Body of pancreas (tissue), 4 donors: ENCODE results near the gene NECTIN3. TPM values are rescaled to one million over a fixed set of nuclear protein-coding genes. Genes with fewer than 3 reads are reported as not detected.

Experiments used
- ATAC-seq: fragments of 150-250 bp; one replicate; pipeline ENCODE4 v1.9.1; 2016
- DNase-seq, 4 donors: peaks; one replicate each; pipeline ENCODE4 v3.0.0-alpha.2; 2019
- H3K27ac ChIP-seq, 4 donors: fragments of 200-600 bp; sonication (generic); 1 replicate in 3 of 4; 2 replicates in 1 of 4; pipeline versions ENCODE4 v1.5.1 to v1.6.1; 2016 to 2019; ENCODE audit warnings: mild to moderate bottlenecking in 1 of 4, mixed read lengths in 1 of 4, moderate library complexity in 1 of 4
- H3K27me3 ChIP-seq, 2 donors: fragments of 200-600 bp; sonication (generic); one replicate each; pipeline ENCODE4 v1.6.0; 2016; ENCODE audit warnings: mild to moderate bottlenecking in 1 of 2
- H3K36me3 ChIP-seq, 2 donors: fragments of 200-600 bp; sonication (generic); replicated peaks in 1 of 2; 2 replicates each; pipeline ENCODE4 v1.5.1; 2016; ENCODE audit warnings: low read depth in 2 of 2; ENCODE audit not compliant: insufficient read depth in 1 of 2
- H3K4me1 ChIP-seq: fragments of 200-600 bp; sonication (generic); one replicate; pipeline ENCODE4 v1.6.0; 2016
- H3K4me3 ChIP-seq, 2 donors: fragments of 200-600 bp; sonication (generic); 1 replicate in 1 of 2; 2 replicates in 1 of 2; pipeline ENCODE4 v1.5.1; 2016 to 2019
- H3K9me3 ChIP-seq, 3 donors: fragments of 200-600 bp; sonication (generic); 1 replicate in 2 of 3; 2 replicates in 1 of 3; pipeline ENCODE4 v1.5.1; 2016
- POLR2A ChIP-seq, 3 donors: fragments of 450-650 bp; IDR thresholded peaks; one replicate each; pipeline ENCODE4 v1.6.1; 2016; ENCODE audit warnings: antibody characterized with exemption in 3 of 3, mild to moderate bottlenecking in 2 of 3
- WGBS, 2 donors: methylation state at CpG; one replicate each; pipeline ENCODE4 v1.1.5; 2017; 5-methylcytosine and 5-hydroxymethylcytosine counted together
- intact Hi-C: fragments of 100-400 bp; cut with DNase I; formaldehyde crosslinking; loops from one replicate; pipeline ENCODE4 v1.15.1; 2023
- total RNA-seq, 2 donors: library from RNA; depleted of rRNA; stranded (reverse); fragments of >200 nt; gene quantifications; one replicate each; pipeline ENCODE4 v1.1.0, GENCODE V29; 2016
- TF ChIP-seq, protein P1 (sequence below), 7 experiments: fragments of 450-650 bp in 4 of 7; fragments of 200-600 bp in 3 of 7; sonication (generic) in 3 of 7; IDR thresholded peaks; one replicate each; pipeline ENCODE4 v1.5.1; 2016 to 2019; ENCODE audit warnings: antibody characterized with exemption in 7 of 7

The NECTIN3 gene
- total RNA-seq, 2 donors from 2014 or later = 7.6 to 9.1 TPM

DNA sequence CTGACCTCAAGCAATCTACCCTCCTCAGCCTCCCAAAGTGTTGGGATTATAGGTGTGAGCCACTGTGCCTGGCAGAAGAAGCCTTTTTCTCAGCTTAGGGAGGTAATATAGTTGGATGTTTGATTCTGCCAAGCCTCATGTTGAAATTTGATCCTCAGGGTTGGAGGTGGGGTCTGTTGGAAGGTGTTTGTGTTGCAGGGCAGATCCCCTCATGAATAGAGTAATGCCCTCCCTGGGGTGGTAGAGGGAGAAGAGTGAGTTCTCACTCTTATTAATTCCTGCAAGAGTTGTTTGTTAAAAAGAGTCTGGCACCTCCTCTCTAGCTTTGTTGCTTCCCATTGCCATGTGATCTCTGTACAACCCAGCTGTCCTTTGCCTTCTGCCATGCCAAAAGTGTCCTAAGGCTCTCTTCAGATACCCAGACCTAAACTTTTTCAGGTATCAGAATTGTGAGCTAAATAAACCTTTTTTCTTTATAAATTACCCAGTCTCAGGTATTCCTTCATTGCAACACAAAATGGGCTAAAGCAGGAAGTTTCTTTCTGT lies 16.4 kb downstream of the NECTIN3 start:
- intact Hi-C loops = no loop called here

DNA sequence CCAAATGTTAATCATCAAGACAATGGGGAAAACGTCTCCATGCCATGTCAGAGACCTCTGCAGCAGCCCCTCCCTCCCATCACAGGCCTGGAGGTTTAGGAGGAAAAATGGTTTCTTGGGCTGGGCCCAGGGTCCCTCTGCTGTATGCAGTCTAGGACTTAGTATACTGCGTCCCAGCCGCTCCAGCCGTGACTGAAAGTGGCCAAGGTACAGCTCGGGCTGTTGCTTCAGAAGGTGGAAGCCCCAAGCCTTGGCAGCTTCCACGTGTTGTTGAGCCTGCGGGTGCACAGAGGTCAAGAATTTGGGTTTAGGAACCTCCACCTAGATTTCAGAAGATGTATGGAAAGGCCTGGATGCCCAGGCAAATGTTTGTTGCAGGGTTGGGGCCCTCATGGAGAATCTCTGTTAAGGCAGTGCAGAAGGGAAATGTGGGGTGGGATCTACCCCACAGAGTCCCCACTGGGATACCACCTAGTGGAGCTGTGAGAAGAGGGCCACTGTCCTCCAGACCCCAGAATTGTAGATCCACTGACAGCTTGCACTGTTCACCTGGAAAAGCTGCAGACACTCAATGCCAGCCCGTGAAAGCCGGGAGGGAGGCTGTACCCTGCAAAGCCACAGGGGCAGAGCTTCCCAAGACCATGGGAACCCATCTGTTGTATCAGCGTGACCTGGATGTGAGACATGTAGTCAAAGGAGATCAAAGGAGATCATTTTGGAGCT lies 25.0 kb downstream of the NECTIN3 start:
- intact Hi-C loops = no loop called here
- Histone ChIP-seq H3K27me3 (no peaks in the 10 kb centered on the region), H3K4me1 (no peaks in the 10 kb centered on the region), H3K9me3 (no peaks in the 10 kb centered on the region), H3K36me3 (no peaks in the 10 kb centered on the region), H3K27ac (no peak overlapping the region), H3K4me3 (no peak overlapping the region)
- WGBS, 2 donors = 85 to 98% methylated on average over 5 to 10 of the region's 10 CpGs
- DNase-seq (no peak), ATAC-seq (no peak)
- no peak for TF ChIP-seq POLR2A (IDR thresholded peaks at IDR 0.05)
- TF ChIP-seq, protein P1, sequence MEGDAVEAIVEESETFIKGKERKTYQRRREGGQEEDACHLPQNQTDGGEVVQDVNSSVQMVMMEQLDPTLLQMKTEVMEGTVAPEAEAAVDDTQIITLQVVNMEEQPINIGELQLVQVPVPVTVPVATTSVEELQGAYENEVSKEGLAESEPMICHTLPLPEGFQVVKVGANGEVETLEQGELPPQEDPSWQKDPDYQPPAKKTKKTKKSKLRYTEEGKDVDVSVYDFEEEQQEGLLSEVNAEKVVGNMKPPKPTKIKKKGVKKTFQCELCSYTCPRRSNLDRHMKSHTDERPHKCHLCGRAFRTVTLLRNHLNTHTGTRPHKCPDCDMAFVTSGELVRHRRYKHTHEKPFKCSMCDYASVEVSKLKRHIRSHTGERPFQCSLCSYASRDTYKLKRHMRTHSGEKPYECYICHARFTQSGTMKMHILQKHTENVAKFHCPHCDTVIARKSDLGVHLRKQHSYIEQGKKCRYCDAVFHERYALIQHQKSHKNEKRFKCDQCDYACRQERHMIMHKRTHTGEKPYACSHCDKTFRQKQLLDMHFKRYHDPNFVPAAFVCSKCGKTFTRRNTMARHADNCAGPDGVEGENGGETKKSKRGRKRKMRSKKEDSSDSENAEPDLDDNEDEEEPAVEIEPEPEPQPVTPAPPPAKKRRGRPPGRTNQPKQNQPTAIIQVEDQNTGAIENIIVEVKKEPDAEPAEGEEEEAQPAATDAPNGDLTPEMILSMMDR (IDR thresholded peaks at IDR 0.05) = no peak

More for the DNA sequence above, 16.4 kb downstream of the NECTIN3 start:
- no peak for ATAC-seq
- TF ChIP-seq, protein P1 (IDR thresholded peaks at IDR 0.05) = no peak
- TF ChIP-seq POLR2A (IDR thresholded peaks at IDR 0.05) = no peak
- Histone ChIP-seq H3K4me3 (no peak overlapping the region), H3K4me1 (no peaks in the 10 kb centered on the region), H3K27ac (no peak overlapping the region), H3K36me3 (no peaks in the 10 kb centered on the region), H3K9me3 (no peaks in the 10 kb centered on the region), H3K27me3 (no peaks in the 10 kb centered on the region)
- no peak for DNase-seq

DNA sequence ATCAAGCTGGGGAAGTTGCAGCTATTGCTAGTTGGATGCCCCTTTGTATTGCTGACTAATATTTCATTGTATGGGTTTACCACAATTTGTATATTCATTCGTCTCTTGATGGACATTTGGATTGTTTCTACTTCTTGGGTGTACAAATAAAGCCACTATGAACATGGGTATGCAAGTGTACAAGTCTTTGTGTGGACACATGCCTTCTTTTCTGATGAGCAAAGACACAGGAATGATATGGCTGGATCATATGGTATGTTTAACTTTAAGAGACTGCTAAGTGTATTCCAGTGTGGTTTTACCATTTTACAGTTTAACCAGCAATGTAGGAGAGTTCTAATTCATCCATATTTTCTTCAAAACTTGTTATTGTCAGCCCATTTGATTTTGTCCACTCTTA lies 32.2 kb downstream of the NECTIN3 start:
- Histone ChIP-seq H3K4me3 (no peak overlapping the region), H3K9me3 (no peaks in the 10 kb centered on the region), H3K36me3 (no peaks in the 10 kb centered on the region), H3K27ac (no peak overlapping the region), H3K27me3 (no peaks in the 10 kb centered on the region), H3K4me1 (no peaks in the 10 kb centered on the region)
- 78 to 79% methylated on average over 1 of the region's 1 CpG for WGBS, 2 donors
- no peak for TF ChIP-seq POLR2A (IDR thresholded peaks at IDR 0.05)
- TF ChIP-seq, protein P1 (IDR thresholded peaks at IDR 0.05) = no peak
- intact Hi-C loops = no loop called here
- ATAC-seq (no peak), DNase-seq (no peak)

DNA sequence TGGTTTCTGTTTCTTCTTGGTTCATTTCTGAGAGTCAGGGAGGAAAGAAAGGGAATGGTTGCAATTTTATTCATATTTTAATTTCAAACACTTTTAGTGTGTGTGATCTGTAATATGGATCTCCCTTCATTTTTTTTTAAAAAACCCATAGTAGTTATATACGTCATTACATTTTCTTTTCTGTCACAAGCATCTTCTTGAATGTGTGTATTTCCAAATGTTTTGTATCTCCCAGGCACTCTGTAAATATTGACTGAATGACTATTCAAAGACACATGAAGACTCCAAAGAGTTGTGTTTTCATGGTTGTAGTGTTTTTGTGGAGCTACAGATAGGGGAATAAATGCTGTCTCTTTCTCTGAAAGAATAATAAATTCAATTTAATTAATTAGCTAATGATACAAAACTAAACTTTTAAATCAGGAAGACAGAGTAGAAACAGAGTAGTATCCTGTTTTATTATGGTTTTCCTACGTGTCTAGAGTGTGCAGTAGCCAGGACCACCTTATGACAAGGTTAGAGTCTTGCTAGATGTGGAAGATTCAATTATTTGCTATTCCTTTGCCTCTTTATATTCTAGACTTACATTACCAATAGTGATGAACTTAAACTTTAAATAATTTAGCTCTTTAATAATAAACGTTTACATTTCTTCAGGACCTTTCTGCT lies 35.5 kb downstream of the NECTIN3 start:
- H3K27ac ChIP-seq = no peak overlapping the region
- H3K9me3 ChIP-seq = no peaks in the 10 kb centered on the region
- WGBS, 2 donors = 58 to 68% methylated on average over 3 of the region's 3 CpGs
- intact Hi-C loops = no loop called here
- H3K36me3 ChIP-seq = no peaks in the 10 kb centered on the region
- DNase-seq = no peak
- ATAC-seq = no peak
- no peaks in the 10 kb centered on the region for H3K4me1 ChIP-seq
- no peak overlapping the region for H3K4me3 ChIP-seq
- H3K27me3 ChIP-seq = no peaks in the 10 kb centered on the region
- TF ChIP-seq, protein P1 (IDR thresholded peaks at IDR 0.05) = no peak
- no peak for TF ChIP-seq POLR2A (IDR thresholded peaks at IDR 0.05)
